ENCODE results near the gene HYCC2. TPM values are rescaled to one million over a fixed set of nuclear protein-coding genes. Genes with fewer than 3 reads are reported as not detected.
A peak's percentile ranks its signal among the peaks of the same experiment; 100 is the strongest.
"Not testable (repeated sequence)": the region's sequence is repeated elsewhere in the genome, so short reads cannot be mapped to it uniquely, and the experiment has no call there.

Gene HYCC2
- 0.62 and 0.86 TPM in 2 replicates for total RNA-seq (2014; rRNA removed; shearing (Covaris generic); ENCODE audit: low replicate concordance)

DNA sequence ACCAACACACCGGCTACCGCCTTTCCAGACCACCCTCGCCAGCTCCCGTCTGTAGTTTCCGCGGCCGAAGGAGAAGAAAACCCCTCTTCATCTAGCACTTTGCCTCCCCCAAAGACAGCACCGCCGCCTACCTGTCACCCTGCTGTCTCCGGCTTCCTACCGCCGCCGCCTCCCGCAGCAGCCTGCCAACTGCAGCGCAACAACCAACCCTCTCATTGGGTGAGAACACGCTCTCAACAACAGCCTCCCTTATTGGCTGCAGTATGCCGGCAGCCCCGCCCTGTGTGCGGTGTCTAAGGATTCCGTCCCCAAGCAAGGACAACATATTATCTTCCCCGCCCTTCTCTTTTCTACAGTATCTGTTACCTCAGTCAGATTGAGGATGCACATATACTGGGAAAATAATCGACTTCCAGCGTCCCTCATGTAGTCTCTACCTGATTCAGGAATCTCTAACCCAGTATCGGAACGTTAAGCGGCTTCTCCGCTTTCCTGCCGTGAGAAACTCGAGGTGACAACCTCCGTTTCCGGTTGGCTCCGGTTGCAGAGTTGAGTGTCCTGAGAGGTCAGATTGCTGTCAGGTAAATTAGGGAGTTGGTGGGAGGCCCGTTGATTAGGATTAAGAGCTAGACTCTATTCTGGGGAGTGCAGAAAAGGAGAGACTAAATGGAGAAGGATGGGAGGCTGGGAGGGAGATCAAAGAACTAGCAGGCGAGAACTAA is at the start of gene HYCC2, which contains the start of gene NDUFB3:
Gene HYCC2 (minus strand): TSS at position 193 of the 722 bp plus-strand sequence. CDS start 47,662 bp downstream, outside the sequence.
Gene NDUFB3 (plus strand): TSS at position 523 of the 722 bp plus-strand sequence. CDS start 6,882 bp downstream, outside the sequence.
- Histone ChIP-seq H3K27me3 (no peaks in the 10 kb centered on the region), H3K9me3 (no peaks in the 10 kb centered on the region), H3K4me3 (peak within 1 kb of the TSS; percentile 71), H3K36me3 (no peaks in the 10 kb centered on the region; the same call in 1 of the 2 replicates)
- DNase-seq: peak; percentile 83

DNA sequence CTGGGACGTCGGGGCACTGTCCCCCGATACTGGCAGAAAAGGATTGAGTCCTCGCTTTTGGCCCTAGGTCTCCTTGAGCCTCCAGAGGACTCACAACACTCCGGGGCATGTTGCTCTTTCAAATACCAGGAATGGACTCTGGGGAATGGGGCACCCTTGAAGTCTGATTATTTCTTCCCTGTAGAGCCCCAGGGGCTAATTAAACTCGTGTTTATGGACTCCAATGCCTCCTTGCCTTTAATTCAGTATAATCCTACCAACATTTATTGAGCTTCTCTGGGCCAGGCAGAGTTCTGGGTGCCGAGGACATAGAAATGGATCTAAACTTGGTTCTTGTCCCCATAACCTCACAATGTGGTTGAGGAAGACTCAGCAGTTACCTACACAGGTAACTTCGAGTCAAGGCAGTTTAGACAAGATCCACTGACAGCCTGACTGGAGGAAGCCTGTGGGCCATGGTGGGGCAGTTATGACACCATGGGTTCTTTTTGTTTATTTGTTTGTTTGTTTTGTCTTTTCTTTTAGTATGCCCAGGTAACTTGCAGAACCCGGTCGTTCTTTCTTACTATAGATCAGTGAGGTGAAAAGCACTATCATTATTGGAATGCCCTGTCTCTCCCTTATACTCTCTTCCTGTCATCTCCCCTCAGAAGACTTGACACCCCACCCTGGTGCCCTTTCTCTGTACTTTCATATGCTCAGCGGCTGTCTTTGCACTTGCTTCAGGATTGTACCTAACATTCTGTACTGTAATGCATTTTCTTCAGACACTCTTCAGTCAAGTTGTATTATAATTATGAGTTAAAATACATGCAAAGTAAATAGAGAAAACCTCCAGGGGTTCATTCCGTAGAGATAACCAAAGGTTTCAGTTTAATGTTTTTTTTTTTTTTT is 47.7 kb upstream of the HYCC2 start:
- Histone ChIP-seq H3K27me3 (no peaks in the 10 kb centered on the region), H3K9me3 (no peaks in the 10 kb centered on the region), H3K4me3 (peak overlapping the region; percentile 57), H3K36me3 (peaks cover 11% of the 10 kb centered on the region; the same call in 1 of the 2 replicates)
- DNase-seq: no peak

DNA sequence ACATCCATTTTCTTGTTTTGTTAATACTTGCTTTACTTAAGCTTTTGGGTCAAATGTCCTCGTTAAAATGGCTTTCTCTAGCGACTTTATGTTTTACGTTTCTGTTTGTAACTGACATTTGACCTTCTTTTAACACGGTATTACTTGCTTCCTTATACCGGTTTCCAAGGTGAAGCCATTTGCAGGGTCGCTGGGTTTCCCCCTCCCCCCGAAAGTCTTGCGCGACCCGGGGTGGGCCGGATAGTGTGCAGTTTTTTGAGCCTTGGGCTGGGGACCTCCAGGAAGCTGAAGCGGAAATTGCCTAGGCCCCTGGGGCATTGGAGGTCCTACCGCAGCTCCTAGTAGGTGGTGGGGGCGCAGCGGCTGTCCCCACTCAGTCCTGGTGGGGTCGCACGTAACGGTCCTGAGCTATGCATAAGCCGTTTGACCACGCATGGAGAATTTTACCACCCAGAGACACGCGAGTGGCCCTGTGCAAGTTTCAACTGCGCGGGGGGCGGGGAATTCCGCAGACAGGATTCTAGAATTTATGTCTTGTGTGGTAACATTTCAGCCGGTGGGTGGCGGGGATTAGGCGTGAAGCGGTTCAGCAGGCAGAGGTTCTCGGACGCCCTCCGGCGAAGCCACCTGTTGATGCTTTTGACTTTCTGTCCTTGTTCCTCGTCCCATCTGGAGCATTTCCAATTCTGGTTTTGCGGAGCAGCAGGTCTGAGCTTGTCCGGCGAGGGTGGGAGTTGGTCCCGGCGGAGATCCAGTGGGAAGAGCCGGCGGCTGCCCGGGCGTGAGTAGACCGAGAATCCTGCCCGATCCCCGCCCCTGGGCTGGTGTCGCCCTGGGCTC is 46.9 kb upstream of the HYCC2 start:
- Histone ChIP-seq H3K4me3 (peak overlapping the region; percentile 57), H3K9me3 (no peaks in the 10 kb centered on the region), H3K36me3 (peaks cover 11% of the 10 kb centered on the region; the same call in 1 of the 2 replicates), H3K27me3 (no peaks in the 10 kb centered on the region)
- peak; percentile 86 for DNase-seq

DNA sequence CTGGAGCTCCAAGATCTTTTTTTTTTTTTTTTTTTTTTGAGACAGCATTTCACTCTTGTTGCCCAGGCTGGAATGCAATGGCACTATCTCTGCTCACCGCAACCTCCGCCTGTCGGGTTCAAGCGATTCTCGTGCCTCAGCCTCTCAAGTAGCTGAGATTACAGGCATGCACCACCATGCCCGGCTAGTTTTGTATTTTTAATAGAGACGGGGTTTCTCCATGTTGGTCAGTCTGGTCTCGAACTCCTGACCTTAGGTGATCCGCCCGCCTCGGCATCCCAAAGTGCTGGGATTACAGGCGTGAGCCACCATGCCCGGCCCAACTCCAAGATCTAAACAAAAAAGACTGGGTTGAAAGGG is 46.2 kb upstream of the HYCC2 start:
- Histone ChIP-seq H3K4me3 (peak overlapping the region; percentile 57), H3K36me3 (peaks cover 11% of the 10 kb centered on the region; the same call in 1 of the 2 replicates)
- DNase-seq: peak; percentile 39
- H3K9me3 ChIP-seq, H3K27me3 ChIP-seq: not testable (repeated sequence)

DNA sequence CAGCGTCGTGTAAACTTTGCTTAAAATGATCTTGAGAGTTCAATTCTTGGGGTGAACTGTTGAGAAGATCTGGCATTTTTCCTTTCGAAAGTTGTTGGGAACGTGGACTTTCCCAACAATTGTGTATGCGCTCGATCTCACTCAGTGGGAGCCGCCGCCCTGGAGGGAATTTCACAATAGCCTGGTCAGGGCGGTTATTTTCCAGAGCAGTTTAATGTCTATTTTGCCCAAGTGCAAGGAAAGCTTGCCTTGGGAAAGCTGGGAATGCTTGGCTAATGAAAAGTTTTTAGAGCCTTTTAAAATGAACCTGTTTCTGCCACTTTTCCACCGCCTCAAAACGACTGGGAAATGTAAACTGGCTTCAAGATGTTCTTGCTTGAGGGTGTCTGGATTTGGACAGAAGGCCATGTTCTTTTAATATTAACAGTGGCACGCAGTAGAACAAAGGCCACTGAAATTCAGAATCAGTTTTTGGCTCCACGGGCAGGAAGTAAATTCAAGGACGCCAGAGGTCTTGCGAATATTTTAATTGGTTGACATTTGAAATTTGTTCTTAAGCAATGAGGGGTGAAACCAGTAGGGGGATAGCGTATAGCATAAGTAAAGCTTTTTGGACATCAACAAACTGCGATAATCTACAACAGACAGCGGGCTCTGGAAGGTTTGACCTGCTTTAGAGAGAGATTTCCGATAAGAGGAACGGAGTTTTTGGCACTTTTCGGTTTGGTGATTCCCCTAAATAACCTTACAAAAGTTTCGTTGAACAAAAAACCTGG is 45.7 kb upstream of the HYCC2 start:
- DNase-seq: peak; percentile 62
- Histone ChIP-seq H3K27me3 (no peaks in the 10 kb centered on the region), H3K36me3 (peaks cover 11% of the 10 kb centered on the region; the same call in 1 of the 2 replicates), H3K4me3 (peak overlapping the region; percentile 57), H3K9me3 (no peaks in the 10 kb centered on the region)

DNA sequence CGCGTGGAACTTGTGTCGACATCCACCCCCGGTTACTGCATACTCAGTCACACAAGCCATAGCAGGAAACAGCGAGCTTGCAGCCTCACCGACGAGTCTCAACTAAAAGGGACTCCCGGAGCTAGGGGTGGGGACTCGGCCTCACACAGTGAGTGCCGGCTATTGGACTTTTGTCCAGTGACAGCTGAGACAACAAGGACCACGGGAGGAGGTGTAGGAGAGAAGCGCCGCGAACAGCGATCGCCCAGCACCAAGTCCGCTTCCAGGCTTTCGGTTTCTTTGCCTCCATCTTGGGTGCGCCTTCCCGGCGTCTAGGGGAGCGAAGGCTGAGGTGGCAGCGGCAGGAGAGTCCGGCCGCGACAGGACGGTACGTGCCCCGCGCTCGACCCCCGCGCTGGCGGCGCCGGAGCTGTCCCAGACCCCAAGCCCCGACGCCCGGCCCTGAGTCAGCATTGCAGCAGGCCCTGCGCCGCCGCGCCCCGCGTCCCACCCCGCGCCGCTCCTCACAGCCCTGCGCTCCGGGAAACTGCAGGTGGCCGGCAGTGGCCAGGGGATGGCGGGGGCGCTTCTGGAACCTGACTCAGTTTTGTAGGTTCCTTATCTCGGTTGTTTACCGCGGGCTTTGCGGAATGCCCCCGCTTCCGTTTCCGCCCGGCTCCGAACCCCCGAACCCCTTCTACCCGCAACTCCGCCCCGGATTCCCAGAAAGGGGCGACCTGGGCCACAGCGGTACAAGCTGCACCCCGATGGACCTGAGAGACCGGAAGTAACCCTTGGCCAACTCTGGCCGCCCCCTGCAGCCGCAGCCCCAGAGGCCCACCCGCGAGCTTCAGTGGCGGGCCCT is 44.9 kb upstream of the HYCC2 start, which contains the start of gene CFLAR:
Gene CFLAR (plus strand): TSS at position 50 of the 844 bp plus-strand sequence. CDS start 13,702 bp downstream, outside the sequence.
- peak within 1 kb of the TSS; percentile 57 for H3K4me3 ChIP-seq
- H3K27me3 ChIP-seq: no peaks in the 10 kb centered on the region
- peaks cover 4% of the 10 kb centered on the region; the same call in 1 of the 2 replicates for H3K36me3 ChIP-seq
- peak; percentile 75 for DNase-seq
- no peaks in the 10 kb centered on the region for H3K9me3 ChIP-seq

DNA sequence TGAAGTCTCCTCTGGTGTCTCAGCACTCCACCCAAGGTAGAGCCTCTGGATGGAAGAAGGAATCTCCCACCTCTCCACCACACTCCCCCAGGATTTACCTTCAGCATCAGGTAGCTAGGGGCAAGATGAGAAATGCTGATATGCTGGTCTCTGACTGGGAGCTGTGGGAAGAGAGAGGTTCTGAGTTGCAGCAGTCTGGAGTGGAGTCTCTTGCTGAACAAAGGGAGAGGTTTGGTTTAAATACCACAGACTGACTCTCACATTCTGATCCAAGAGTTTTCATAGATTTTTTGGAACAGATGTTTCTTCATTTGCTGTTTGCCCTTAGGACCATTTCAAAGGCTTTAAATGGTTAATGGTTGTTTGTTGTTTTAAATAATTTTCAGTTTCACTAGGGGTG is 43.4 kb upstream of the HYCC2 start:
- Histone ChIP-seq H3K36me3 (no peaks in the 10 kb centered on the region; the same call in 1 of the 2 replicates), H3K4me3 (no peak overlapping the region), H3K27me3 (no peaks in the 10 kb centered on the region), H3K9me3 (no peaks in the 10 kb centered on the region)
- DNase-seq: no peak

DNA sequence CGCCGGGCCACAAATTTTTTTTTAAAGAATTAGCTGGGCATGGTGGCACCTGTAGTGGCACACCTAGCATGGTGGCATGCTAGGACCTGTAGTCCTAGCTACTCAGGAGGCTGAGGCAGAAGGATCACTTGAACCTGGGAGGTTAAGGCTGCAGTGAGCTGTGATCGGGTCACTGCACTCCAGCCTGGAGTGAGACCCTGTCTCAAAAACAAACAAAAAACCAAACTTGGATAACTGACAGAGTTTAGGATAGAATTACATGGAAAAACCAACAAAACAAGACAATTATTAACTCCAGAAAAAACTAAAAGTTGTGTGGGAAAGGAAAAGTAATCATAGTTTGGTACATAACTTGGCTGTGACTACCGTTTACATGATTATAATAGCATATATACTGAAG is 42.9 kb upstream of the HYCC2 start:
- DNase-seq: no peak
- H3K27me3 ChIP-seq: no peaks in the 10 kb centered on the region
- H3K36me3 ChIP-seq: no peaks in the 10 kb centered on the region; the same call in 1 of the 2 replicates
- H3K9me3 ChIP-seq: no peaks in the 10 kb centered on the region
- no peak overlapping the region for H3K4me3 ChIP-seq

DNA sequence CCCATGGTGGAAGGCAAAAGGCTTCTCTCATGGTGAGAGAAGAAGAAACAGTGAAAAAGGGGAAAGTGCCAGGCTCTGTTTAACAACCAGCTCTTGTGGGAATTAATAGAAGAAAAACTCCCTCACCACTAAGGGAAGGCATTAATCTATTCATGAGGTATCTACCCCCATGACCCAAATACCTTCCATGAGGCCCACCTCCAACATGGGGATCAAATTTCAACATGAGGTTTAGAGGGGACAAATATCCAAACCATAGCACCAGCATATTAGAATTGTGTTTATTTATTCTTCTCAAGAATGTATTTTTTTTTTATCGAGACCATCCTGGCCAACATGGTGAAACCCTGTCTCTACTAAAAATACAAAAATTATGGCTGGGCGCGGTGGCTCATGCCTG is 39.6 kb upstream of the HYCC2 start:
- no peaks in the 10 kb centered on the region for H3K27me3 ChIP-seq
- no peak for DNase-seq
- no peak overlapping the region for H3K4me3 ChIP-seq

DNA sequence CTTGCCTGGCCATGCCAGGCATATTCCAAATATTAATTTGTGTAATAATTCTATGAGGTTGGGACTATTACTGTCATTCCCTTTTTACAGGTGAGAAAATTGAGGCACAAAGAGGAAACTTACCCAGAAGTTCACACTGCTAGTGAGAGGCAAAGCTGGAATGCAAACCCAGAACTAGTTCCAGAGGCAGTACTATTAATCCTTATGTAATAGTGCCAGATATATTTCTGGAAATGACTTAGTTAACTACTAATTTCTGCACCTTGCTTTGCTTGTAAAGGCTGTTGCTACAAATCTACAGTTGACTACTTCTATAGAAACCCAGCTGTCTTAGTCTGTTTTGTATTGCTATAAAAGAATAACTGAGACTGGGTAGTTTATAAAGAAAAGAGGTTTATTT is 39.1 kb upstream of the HYCC2 start:
- Histone ChIP-seq H3K36me3 (no peaks in the 10 kb centered on the region), H3K27me3 (no peaks in the 10 kb centered on the region), H3K4me3 (no peak overlapping the region), H3K9me3 (no peaks in the 10 kb centered on the region)
- no peak for DNase-seq

More for the DNA sequence above, 39.6 kb upstream of the HYCC2 start:
- no peaks in the 10 kb centered on the region for H3K9me3 ChIP-seq
- H3K36me3 ChIP-seq: no peaks in the 10 kb centered on the region

DNA sequence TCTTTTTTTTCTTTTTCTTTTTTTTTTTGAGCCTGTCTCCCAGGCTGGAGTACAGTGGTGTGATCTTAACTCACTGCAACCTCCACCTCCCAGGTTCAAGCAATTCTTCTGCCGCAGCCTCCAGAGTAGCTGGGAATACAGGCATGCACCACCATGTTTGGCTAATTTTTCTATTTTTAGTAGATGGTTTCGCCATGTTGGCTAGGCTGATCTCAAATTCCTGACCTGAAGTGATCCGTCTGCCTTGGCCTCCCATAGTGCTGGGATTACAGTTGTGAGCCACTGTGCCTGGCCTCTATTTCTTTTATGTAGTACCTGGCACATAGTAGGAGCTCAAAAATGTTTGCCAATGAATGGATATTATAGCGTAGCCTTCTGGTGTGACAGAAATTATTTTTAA is 37.7 kb upstream of the HYCC2 start:
- H3K4me3 ChIP-seq: no peak overlapping the region
- no peaks in the 10 kb centered on the region for H3K36me3 ChIP-seq
- H3K9me3 ChIP-seq: no peaks in the 10 kb centered on the region
- no peak for DNase-seq
- no peaks in the 10 kb centered on the region for H3K27me3 ChIP-seq

DNA sequence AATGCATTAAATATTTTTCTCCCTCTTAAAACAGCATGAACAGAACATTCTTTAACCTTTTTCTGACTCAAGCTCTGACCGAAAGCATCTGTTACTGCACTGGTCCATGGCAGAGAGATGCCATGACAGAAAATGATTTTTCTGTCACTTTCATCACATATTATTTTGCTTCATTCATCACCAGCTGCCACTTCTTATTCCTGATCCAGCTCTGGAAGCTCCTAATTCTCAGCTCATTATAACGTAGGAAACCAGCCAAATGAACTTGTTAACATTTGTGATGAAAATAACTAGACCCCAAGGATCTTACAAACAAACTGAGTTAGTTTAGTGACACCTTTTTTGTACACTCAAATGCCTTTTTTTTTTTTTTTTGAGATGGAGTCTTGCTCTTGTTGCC is 36.9 kb upstream of the HYCC2 start:
- DNase-seq: no peak
- H3K9me3 ChIP-seq: no peaks in the 10 kb centered on the region
- no peak overlapping the region for H3K4me3 ChIP-seq
- no peaks in the 10 kb centered on the region for H3K27me3 ChIP-seq
- H3K36me3 ChIP-seq: no peaks in the 10 kb centered on the region

DNA sequence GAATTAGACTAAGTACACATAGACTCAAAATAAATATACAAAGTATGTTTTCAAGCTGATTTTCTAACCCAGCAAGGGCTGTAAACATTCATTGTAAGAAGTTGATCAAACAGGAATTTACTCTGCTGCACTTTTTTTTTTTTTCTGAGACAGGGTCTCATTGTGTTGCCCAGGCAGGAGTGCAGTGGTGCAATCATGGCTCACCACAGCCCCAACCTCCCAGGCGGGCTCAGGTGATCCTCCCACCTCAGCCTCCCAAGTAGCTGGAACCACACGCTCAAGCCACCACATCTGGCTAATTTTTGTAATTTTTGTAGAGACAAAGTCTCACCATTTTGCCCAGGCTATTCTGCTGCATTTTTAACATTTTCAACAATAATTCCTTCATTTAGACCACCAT is 36.2 kb upstream of the HYCC2 start:
- DNase-seq: no peak
- H3K27me3 ChIP-seq: no peaks in the 10 kb centered on the region
- no peaks in the 10 kb centered on the region for H3K36me3 ChIP-seq
- H3K4me3 ChIP-seq: no peak overlapping the region
- no peaks in the 10 kb centered on the region for H3K9me3 ChIP-seq

DNA sequence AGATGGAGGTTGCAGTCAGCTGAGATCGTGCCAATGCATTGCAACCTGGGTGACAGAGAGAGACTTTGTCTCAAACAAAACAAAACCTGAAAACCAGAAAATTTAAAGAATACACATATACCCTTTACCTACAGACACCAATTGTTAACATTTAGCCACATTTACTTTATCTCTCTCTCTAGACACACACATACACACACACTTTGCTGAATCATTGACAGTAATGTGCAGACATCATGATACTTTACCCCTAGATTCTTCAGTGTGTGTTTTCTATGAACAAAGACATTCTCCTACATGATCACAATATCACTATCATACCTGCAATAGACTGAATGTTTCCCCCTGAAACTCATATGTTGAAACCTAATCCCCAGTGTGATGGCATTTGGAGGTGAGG is 34.3 kb upstream of the HYCC2 start:
- no peaks in the 10 kb centered on the region for H3K36me3 ChIP-seq
- DNase-seq: no peak
- no peaks in the 10 kb centered on the region for H3K9me3 ChIP-seq
- H3K27me3 ChIP-seq: no peaks in the 10 kb centered on the region
- H3K4me3 ChIP-seq: no peak overlapping the region

DNA sequence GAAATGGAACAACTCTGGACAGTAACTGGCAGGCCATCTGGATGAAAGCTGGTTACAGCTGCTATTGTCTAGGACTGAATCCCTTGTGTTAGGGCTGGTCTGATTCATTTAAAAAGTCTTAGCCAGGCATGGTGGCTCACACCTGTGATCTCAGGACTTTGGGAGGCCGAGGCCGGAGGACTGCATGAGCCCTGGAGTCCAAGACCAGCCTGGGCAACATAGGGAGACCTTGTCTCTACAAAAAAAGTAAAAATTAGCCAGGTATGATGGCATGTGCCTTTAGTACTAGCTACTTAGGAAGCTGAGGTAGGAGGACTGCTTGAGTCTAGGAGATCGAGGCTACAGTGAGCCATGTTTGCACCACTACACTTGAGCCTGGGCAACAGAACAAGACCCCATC is 29.0 kb upstream of the HYCC2 start:
- no peaks in the 10 kb centered on the region for H3K9me3 ChIP-seq
- H3K27me3 ChIP-seq: no peaks in the 10 kb centered on the region
- no peaks in the 10 kb centered on the region for H3K36me3 ChIP-seq
- DNase-seq: no peak
- H3K4me3 ChIP-seq: no peak overlapping the region
